ENCODE results near the gene PLPPR3.

PLPPR3 gene

DNA sequence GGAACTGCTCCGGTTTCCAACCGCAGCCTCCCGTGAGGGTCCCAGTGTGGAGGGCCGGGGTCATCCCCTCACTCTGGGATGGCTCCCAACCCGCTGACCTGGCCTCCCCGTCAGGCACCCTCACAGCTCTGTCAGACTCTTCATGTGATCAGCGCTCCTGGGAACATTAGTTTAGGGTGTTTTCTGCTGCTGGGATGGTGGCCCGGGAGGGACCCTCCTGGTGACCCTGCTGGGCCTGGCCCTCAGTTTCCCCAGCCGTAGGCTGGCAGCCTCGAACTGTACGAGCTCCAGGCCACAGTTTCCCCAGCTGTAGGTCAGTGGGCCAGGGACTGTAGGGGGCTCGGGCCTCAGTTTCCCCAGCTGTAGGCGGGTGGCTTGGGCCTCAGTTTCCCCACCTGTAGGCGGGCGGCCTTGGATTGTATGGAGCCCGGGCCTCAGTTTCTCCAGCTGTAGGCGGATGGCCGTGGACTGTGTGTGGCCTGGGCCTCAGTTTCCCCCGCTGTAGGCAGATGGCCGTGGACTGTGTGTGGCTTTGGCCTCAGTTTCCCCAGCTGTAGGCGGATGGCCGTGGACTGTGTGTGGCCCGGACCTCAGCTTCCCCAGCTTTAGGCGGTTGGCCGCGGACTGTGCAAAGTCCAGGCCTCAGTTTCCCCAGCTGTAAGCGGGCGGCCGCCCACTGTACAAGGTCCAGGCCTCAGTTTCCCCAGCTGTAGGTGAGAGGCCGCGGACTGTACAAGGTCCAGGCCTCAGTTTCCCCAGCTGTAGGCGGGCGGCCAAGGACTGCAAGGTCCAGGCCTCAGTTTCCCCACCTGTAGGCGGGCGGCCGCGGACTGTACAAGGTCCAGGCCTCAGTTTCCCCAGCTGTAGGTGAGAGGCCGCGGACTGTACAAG lies 25.8 kb downstream of the PLPPR3 start:
- DNase-seq, result no peak

DNA sequence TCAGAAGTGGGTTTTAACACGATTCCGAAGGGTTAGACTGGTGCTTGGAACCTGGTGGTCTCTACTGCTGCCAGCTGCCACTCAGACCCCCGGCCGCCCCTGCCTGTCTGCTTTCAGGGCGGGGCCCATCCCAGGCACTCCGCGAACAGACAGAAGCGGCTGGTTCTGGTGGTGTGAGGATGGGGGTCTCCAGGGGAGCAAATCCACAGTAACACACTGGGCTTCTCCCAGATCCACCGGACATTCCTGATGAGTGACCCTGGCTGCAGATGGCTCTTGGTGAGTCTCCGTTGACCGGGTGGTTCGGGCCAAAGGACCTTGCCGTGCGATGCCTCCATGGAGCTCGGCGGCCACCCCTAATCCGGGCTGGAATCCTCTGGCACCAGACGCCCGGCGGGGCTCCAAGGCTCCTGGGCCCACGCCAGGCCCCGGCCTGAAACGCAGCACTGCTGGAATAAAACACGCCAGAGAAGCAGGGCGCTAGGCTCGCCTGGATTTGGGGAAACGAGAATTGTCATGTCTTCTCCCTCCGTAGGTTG lies 26.6 kb downstream of the PLPPR3 start:
- no peak for DNase-seq

DNA sequence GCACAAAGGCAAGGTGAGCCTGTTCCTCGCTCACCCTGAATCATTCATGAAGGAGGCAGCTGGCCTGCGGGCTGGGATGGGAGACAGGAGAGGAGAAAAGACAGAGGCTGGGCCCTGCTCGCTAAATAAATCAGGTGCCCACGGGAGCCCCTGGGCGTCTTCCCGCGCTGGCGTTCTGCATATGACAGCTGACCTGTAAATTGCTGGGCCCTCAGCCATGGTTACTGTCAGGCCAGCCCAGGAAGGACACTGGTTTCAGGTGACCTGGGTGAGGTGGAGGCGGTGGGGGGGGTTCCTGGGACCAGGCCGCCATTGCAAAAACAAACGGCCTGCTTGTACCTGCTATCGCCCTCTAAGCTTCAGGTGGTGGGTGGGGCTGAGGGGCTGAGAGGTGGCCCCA lies 27.9 kb downstream of the PLPPR3 start:
- DNase-seq, result no peak

DNA sequence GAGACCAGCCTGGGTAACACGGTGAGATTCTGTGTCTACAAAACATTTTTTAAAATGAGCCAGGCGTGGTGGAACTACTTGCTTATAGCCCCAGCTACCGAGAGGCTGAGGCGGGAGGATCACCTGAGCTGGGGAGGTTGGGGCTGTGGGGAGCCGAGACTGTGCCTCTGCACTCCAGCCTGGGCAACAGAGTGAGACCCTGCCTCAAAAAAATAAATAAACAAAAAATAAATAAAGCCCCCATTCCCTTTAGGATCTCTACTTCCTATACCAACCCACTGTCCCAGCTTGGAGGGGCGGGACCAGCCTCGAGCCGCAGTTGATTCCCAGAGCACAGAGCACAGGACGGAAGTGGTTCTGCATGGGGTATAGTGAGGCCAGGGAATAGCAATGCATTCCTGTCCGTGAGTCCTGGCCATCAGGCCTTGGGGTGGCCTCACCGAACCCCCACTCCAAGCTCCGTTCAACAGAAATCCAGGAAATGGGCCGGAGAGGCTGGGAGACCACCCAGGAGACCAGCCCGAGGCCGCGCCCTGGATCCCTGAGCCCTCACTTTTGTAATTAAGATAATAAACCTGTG lies 29.4 kb downstream of the PLPPR3 start:
- DNase-seq, result no peak

DNA sequence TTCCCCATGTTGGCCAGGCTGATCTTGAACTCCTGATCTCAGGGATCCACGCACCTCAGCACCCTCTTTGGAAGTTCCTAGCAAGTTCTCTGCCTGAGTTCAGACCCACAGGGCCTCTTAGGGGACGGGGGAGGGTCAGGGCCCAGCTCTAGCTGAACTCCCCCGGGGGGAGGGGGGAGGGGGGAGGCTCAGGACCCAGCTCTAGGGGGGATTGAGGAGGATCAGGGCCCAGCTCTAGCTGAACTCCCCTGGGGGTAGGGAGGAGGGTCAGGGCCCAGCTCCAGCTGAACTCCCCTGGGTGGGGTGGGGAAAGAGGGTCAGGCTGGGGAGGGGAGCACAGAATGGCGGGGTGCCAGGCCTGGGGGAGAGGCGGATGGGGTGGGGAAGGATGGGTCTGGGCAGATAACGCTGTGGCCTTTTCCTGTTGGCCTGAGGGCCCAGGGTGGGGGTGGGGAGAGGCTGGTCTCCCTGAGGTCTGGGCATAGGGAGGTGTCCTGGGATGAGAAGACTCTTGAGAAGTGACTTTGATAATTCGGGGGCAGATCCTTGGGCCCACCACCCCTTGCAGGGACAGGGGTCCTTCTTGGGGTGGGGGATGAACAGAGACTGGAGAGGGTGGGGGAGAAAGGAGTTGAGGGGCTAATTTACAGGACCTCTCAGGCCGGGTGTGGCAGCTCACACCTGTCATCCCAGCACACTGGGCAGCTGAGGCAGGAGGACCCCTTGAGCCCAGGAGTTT lies 30.0 kb downstream of the PLPPR3 start:
- no peak for DNase-seq

DNA sequence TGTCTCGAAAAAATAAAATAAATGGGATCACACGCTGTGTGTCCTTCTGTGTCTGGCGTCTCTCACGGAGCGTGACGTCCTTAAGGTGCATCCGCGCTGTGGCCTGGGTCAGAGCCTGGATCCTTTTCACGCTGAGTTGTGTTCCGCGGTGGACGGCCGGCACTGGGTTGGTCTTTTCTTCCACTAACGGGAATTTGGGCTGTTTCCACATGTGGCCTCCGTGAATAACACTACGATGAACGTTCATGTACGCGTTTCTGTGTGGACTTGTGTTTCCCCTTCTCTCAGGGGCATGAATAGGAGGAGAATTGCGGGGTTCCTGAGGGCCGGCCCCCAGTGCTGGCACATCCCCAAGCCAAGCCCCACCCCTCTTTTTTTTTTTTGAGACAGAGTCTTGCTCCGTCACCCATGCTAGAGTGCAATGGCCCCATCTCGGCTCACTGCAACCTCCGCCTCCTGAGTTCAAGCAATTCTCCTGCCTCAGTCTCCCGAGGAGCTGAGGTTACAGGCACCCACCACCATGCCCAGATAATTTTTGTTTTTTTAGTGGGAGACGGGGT lies 30.7 kb downstream of the PLPPR3 start:
- no peak for DNase-seq

DNA sequence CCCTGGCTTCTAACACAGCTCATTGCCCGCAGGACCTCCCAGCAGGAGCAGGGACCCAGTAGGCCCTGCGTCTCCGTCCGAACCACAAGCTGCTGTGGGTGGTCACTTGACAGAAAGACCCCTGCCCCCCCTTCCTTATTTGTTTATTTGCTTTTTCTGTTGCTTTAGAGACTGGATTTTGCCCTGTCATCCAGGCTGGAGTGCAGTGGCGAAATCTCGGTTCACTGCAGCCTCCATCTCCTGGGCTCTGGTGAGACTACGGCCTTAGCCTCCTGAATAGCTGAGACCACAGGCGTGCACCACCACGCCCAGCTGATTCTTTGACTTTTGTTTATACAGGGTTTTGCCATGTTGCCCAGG lies 32.1 kb downstream of the PLPPR3 start:
- no peak for DNase-seq

DNA sequence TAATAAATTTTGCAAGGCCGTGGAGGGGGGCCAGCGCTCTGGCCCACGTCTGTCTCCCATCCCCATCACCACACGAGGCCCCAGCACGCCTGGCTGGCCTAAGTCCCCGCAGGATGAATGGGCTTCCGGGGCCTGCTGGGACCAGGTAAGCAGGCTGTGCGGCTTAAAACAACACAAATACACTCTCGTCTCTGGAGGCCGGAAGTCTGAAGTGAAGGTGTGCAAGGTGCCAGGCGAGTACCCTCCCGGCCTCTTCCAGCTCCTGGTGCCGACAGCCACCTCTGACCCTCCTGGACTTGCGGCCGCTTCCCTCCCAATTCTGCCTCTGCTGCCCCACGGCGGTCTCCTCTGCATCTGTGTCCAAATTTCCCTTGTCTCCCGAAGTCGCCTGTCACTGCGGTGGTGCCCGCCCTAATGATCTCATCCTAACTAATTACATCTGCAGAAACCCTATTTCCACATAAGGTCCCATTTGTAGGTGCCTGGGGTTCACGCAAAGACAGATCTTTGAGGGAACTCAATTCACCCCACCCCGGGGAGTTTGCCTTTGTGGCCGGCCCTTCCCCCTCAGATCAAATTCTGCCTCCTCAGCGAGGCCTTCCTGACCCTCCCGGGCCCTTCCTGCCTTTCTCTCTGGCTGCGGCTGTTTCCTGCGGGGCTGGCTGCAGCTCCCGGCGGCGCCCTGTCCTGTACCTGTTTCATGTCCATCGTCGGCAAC lies 32.6 kb downstream of the PLPPR3 start:
- DNase-seq, result peak; percentile 79

DNA sequence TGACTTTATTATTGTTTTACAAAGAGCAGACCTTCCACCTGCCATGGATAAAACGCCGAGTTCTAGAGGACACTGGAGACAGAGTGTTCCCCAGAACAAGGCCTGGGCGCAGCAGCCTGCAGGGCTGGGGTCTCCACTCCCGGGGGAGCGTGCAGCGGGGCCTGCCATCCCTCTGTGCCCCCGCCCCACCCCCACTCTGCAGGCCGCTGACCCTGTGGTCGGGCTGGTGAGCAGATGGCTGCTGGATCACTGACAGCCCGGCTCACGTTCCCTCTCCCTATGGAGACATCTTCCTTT lies 33.1 kb downstream of the PLPPR3 start:
- no peak for DNase-seq

DNA sequence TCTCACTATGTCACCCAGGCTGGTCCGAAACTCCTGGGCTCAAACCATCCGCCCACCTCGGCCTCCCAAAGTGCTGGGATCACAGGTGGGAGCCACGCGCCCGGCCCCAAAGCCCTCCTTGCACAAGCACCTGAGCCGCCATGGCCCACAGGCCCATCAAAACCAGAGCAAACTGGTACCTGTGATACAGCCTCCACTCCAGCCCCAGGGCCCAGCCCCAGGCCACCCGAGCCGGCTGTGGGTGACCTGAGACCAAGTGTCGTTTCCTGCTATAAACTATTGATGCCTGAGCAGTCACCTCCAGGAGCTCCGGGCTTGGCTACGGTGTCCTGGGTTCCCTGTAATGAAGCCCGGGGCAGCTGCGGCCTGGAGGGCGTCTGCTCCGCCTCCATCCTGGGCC lies 34.2 kb downstream of the PLPPR3 start:
- DNase-seq, result no peak

DNA sequence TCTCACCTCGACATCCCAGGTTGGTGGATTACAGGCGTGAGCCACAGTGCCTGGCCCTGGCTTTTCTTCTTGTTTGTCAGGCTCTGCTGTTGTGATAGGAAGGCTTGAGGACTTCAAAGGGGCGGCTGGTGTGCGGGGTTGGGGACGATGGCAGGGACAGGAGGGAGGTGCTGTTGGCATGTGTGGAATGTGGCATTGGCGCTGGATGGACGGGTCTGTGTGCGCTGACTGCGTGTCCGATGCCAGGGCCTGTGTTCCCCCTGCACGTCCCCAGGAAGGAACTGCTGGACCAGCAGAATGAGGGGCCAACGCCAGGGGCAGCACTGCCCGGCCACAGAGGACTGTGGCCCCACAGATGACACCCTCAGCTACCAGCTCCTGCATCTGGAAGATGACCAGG lies 37.2 kb downstream of the PLPPR3 start:
- no peak for DNase-seq

DNA sequence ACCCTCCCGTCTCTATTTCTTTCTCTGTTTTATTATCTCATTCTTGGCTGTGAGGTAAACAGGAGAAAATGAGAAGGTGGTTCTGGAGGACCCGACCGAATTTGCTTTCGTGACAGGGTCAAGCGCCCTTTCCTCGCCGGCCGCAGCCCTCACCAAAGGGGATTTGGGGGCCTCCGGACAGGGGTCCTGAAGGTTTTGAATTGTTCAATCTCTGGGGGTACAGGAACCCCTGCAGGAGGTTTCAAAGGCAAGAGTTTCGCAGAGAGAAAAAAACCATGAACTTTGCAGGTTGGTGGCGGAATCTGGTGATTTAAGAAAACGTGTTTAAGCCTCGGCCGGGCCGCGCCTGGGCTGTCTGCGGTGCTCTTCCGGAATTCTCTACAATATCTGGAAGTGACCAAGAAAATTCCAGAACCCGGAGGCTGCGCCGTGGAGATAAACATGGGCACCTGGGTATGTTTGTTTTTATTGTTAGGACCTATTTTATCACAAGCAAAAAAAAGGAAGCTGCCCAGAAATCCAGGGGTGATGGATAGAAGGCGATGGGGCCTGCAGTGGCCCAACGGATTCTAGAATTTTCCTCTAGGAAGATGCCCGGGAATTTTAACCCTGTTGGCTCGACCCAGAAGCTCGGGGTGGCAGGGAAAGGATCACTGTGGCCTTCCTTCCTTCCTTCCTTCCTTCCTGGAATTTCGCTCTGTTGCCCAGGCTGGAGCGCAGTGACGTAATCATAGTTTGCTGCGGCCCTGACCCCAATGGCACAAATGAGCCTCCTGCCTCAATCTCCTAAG lies 38.7 kb downstream of the PLPPR3 start:
- no peak for DNase-seq

DNA sequence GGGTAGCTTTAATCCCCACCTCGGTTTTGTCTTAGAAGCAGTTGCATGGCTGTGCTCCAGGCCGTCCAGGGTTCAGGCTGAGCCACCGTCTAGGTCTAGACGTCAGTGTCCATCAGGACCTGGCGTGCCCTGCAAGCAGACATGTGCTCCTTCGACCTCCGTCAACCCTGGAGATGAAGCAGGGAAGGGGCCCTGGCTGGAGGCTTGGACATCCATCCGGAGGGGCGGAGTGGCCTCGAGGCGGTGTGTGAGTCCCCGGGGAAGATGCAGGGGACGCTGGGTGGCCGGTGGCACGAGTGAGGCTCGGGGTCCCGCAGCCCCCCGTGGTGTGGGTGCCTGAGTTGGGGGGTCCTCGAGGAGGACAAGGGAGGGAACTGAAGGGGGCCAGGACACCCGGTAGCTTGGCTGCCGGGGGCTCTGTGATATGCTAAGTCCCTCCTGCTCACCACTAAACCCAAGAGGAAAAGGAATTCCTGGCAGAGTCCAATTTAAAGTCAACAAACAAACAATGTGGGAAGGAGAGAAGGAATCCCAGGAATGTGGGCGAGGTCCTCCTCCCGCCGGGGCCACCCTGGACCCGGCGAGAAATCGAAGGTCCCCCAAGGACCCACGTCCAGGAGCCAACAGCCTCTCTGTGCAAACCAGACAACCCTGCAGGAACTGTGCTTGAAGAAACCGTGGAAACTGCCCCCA lies 39.4 kb downstream of the PLPPR3 start:
- DNase-seq, result peak; percentile 43

DNA sequence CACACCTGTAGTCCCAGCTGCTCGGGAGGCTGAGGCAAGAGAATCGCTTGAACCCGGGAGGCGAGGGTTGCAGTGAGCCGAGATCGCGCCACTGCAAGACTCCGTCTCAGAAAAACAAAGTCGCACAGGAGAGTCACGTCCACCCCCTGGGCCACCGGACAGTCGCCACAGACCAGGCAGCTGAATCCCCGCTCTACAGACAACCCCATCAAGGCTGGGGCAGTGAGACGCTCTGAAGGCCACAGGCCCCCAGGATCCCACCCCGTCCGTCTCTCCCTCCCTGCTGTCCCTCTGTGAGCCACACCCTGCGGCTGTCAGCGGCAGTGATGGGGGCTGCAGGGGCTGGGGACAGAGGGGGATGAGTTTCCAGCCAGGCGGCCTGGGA lies 40.0 kb downstream of the PLPPR3 start:
- no peak for DNase-seq

DNA sequence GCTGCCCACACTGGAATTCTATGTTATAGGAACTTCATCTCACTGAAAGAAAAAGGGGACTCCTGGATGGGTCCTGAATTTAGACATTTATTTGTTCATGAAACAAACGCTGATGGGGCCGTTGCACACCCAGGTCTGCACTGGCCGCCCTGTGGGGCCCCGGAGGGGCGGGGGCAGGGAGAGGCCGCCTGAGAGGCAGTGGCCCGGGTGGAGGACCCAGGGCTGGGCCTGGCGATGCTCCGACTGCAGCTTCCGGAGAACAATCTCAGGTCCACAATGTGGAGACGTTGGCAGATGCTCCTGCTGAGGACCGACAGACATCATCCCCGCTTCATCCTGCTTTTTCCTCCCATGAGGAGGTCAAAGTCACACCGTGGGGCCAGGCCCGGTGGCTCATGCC lies 40.8 kb downstream of the PLPPR3 start:
- no peak for DNase-seq

DNA sequence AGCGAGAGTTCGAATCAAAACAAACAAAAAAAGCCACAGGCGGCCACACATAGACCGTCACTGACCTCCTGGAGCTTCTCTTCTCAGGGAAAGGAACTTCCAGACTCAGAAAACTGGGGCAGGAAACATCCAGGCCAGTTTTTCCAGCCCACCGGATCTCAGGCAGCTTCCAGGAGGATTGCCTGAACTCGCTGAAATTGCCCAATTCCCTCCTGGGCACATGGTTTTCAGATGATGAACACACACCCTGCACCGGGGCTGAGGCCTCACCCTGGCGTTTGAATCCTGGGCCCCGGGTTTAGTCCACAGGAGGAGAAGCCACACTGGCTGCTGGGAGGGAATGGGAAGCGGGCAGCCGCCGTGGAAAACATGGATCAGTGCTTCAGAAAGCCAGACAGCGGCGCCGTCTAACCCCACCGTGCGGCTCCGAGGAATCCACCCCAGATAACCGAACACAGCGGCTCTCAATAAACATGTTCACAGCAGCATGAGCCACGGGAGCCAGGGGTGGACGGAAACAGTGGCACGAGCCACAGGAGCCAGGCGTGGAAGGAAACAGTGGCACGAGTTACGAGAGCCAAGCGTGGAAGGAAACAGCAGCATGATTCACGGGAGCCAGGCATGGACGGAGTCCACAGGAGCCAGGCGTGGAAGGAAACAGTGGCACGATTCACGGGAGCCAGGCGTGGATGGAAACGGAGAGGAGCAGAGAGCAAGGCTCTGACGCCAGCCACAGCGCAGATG lies 42.7 kb downstream of the PLPPR3 start:
- peak; percentile 73 for DNase-seq

DNA sequence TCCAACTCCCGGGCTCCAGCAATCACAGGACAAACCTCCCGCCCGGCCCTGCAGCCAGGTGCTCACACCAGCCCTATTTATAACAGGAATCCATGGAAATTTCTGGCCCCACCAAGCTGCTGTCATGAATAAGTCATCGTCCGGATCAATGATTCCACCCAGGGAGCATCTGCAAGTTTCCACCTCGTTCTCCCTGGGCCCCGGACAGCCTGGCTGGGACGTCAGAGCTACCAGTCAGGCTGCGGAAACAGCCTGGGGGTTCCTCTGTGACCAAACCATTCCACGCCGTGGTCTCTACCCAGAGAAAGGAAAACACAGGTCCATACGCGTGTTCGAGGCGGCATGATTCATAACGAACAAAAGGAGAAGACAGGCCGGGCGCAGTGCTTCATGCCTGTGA lies 45.2 kb downstream of the PLPPR3 start:
- DNase-seq, result peak; percentile 39

DNA sequence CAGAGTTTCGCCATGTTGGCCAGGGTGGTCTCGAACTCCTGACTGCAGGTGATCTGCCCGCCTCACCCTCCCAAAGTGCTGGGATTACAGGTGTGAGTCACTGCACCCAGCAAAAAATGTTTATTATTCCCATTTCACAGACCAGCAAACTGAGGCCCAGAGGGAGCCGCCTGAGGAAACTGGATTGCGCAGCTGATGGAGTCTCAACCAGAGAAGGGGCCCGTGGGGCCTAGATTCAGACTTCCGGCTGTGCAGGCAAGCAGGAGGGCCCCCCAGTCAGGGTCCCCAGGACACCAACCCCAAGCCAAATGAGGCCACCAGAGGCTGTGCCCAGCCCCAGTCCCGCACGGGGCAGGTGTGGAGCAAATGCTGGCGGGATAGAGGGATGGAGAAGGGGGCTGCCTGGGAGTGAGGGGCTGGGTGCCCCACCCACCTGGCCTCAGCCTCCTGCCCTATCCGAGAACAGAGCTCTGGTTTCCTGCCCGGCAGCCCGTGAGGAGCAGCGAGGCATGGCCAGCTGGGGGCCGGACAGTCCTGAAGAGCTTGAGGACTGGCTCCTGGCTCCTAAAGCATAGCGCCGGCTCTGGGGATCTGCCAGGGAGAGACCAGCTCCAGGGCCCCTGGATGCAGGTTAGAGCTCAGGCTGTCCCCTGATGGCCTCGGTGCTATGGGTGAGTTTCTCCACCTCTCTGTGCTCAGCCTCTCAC lies 48.9 kb downstream of the PLPPR3 start:
- DNase-seq, result no peak

DNA sequence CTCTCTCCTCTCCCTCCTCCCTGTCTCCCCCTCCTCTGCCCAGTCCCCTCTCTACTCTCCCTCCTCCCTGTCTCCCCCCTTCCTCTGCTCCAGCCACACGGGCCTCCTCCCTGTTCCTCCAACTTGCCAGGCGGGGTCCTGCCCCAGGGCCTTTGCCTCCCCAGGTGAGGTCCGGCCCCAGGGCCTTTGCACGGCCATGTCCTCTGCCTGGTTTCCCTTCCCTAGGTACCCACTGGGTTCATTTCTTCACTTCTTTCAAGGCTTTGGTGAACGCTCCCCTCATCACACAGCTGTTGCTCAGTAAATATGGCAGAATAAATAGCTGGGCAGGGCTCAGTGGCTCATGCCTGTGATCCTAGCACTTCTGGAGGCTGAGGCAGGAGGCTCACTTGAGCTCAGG lies 49.7 kb downstream of the PLPPR3 start:
- no peak for DNase-seq

DNA sequence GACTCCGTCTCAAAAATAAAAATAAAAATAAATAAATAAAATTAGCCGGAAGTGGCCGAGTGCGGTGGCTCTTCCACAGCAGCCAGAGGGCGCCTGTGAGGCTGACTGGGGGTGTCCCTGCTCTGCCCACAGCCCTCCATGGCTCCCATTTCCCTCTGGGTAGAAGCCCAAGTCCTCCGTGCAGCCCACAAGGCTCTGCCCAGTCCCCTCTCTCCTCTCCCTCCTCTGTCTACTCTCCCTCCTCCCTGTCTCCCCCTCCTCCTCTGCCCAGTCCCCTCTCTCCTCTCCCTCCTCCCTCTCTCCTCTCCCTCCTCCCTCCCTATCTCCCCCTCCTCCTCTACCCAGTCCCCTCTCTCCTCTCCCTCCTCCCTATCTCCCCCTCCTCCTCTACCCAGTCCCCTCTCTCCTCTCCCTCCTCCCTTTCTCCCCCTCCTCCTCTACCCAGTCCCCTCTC lies 50.4 kb downstream of the PLPPR3 start:
- DNase-seq, result no peak

Data from retina (tissue), 1 donor.